AG04450 (cell line): Measurements from ENCODE around the gene LRRC28. TPM values are rescaled to one million over a fixed set of nuclear protein-coding genes. Genes with fewer than 3 reads are reported as not detected.

ENCODE experiments used
- CTCF ChIA-PET: fragments of 300-600, 350-600 bp; formaldehyde crosslinking; extraction: SDS; loops from one replicate; lab custom pipeline; 2022; ENCODE audit warnings: antibody characterized with exemption, inconsistent platforms; lab: Charles Lee
- POLR2A ChIA-PET: fragments of 350-600 bp; formaldehyde crosslinking; extraction: SDS; loops from one replicate; lab custom pipeline; 2021; ENCODE audit warnings: antibody characterized with exemption, inconsistent platforms; lab: Yijun Ruan, JAX
- DNase-seq: peaks from one replicate; pipeline ENCODE4 v3.0.0-alpha.2; 2011; ENCODE audit warnings: low read depth, low spot score
- H3K27ac ChIP-seq: one replicate; pipeline ENCODE4 v1.5.1; 2012; ENCODE audit warnings: low read depth, low read length, control low read depth
- H3K27me3 ChIP-seq: one replicate; pipeline ENCODE4 v1.6.0; 2012; ENCODE audit warnings: low read length; ENCODE audit not compliant: control insufficient read depth, insufficient read depth
- H3K4me3 ChIP-seq: 2 replicates; pipeline ENCODE4 v1.5.1; 2011; ENCODE audit warnings: mild to moderate bottlenecking, low read depth, low read length, control low read depth
- H3K9me3 ChIP-seq: 2 replicates; pipeline ENCODE4 v1.5.1; 2012; ENCODE audit warnings: low read length; ENCODE audit not compliant: control insufficient read depth, insufficient read depth
- polyA plus RNA-seq: library from polyadenylated mRNA; depleted of rRNA; stranded (reverse); fragments of >200 nt; gene quantifications from 2 replicates; pipeline ENCODE4 v1.2.3, GENCODE V29; 2011
- TF ChIP-seq, protein P1 (sequence below): IDR thresholded peaks from 2 replicates; pipeline ENCODE4 v1.5.1; 2011; ENCODE audit warnings: low read depth, low read length, control low read depth, inconsistent platforms

Gene LRRC28
- polyA plus RNA-seq, 1 experiment: 29.8 TPM

DNA sequence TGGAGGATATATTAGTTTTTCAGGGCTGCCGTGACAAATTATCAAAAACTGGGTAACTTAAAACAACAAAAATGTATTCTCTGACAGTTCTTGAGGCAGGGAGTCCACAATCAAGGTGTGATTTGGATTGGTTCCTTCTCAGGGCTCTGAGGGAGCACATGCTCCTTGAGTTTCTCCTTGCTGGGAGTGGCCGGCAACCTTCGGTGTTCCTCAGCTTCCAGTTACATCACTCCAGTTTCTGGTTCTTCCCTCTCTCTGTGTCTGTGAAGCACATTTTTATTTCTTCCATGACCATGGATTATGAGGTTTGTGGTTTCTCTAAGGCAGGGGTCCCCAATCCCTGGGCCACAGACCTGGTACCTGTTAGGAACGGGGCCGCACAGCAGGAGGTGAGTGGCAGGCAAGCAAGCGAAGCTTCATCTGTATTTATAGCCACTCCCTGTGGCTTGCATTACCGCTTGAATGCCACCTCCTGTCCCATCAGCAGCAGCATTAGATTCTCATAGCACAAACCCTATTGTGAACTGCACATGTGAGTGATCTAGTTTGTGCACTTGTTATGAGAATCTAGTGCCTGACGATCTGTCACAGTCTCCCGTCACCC, 24.3 kb downstream of the LRRC28 start:
- Histone ChIP-seq H3K4me3 (no peak overlapping the region), H3K27ac (no peak overlapping the region), H3K27me3 (no peaks in the 10 kb centered on the region), H3K9me3 (no peaks in the 10 kb centered on the region)
- DNase-seq: no peak
- CTCF ChIA-PET: interaction anchor here (4.1 to 10.0 kb wide), 3 partner anchors 429 to 480 kb away, joined by 65 to 196 read pairs (median 176); partner anchors contain the start of gene LYSMD4
- POLR2A ChIA-PET: no interaction called here
- TF ChIP-seq, protein P1, sequence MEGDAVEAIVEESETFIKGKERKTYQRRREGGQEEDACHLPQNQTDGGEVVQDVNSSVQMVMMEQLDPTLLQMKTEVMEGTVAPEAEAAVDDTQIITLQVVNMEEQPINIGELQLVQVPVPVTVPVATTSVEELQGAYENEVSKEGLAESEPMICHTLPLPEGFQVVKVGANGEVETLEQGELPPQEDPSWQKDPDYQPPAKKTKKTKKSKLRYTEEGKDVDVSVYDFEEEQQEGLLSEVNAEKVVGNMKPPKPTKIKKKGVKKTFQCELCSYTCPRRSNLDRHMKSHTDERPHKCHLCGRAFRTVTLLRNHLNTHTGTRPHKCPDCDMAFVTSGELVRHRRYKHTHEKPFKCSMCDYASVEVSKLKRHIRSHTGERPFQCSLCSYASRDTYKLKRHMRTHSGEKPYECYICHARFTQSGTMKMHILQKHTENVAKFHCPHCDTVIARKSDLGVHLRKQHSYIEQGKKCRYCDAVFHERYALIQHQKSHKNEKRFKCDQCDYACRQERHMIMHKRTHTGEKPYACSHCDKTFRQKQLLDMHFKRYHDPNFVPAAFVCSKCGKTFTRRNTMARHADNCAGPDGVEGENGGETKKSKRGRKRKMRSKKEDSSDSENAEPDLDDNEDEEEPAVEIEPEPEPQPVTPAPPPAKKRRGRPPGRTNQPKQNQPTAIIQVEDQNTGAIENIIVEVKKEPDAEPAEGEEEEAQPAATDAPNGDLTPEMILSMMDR: no peak

DNA sequence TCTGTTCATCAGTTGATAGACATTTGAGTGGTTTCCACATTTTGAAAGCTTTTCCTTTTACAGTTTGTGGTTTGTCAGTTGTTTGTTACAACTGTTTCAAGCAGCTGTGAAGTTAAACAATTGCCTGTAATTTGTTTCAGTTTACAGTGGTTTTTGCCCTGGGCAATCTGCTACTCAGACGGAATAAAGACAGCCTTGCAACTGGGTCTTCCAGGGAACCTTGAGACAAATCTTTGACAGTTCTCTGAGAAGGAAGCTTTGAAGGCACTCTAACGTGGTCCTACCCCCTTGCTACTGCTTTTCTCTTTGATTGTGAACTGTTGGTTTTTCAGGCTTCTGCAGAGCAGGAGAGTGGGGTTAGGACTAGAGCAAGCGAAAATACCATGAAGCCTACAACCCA, 28.0 kb downstream of the LRRC28 start:
- Histone ChIP-seq H3K27ac (no peak overlapping the region), H3K27me3 (no peaks in the 10 kb centered on the region), H3K9me3 (no peaks in the 10 kb centered on the region), H3K4me3 (no peak overlapping the region)
- CTCF ChIA-PET: interaction anchor here (10.3 kb wide), 1 partner anchor 424 kb away, joined by 244 read pairs; no protein-coding TSS in a partner anchor
- DNase-seq: no peak
- POLR2A ChIA-PET: no interaction called here
- TF ChIP-seq, protein P1: no peak

DNA sequence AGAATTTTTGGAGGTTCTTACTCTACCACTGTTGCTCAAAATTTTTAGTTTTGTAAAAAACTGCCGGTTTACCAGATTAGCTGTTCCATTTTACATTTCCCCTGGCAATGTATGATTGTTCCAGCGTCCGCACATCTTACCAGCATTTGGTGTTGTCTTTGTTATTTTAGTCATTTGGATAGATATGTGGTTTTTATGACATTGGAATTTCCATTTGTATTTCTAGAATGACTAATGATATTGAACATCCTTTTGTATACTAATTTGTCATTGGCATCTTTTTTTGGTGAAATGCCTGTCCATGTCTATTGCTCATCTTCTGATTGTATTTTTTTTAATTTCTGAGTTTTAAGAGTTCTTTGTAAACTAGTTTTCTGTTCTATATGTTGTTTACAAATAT, 28.5 kb downstream of the LRRC28 start:
- no peak for DNase-seq
- POLR2A ChIA-PET: no interaction called here
- H3K27ac ChIP-seq: no peak overlapping the region
- H3K9me3 ChIP-seq: no peaks in the 10 kb centered on the region
- H3K4me3 ChIP-seq: no peak overlapping the region
- TF ChIP-seq, protein P1: no peak
- H3K27me3 ChIP-seq: no peaks in the 10 kb centered on the region
- CTCF ChIA-PET: interaction anchor here (10.3 kb wide), 1 partner anchor 424 kb away, joined by 244 read pairs; no protein-coding TSS in a partner anchor

DNA sequence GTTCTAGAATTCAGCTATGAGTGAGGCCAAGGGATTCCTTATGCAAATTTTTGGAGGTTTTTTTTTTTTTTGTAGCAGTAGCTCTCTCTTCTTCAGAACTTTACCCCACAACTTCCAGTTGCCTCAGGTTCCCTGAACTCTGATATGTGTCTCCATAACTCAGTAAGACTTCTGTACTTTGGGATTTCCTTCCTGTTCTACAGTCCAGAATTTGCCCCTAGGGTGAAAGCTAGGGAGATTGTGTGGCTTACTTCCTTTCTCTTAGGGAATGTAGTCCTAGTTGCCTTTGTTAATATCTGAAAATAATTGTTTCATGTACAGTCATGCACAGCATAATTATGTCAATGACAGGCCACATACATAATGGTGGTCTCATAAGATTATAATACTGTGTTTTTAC, 30.8 kb downstream of the LRRC28 start:
- Histone ChIP-seq H3K4me3 (no peak overlapping the region), H3K9me3 (no peaks in the 10 kb centered on the region), H3K27me3 (no peaks in the 10 kb centered on the region), H3K27ac (no peak overlapping the region)
- CTCF ChIA-PET: interaction anchor here (1.1 to 10.3 kb wide), 4 partner anchors 9 to 474 kb away, joined by 4 to 244 read pairs (median 20); no protein-coding TSS in a partner anchor
- DNase-seq: no peak
- POLR2A ChIA-PET: no interaction called here
- TF ChIP-seq, protein P1: no peak

DNA sequence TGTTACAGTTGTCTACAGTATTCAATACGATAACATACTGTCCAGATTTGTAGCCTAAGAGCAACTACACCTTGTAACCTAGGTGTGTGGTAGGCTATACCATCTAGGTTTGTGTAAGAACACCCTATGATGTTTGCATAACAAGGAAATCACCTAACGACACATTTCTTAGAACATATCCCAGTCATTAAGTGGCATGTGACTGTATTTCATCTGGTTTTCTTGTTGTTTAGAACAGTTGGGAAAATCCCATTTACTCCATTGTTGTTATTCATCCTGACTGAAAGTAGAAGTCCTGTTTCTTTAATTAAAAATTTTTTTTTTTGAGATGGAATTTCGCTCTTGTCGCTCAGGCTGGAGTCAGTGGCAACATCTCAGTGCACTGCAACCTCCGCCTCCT, 31.3 kb downstream of the LRRC28 start:
- ChIA-PET CTCF (interaction anchor here (1.1 to 10.3 kb wide), 3 partner anchors 9 to 421 kb away, joined by 4 to 244 read pairs (median 34); no protein-coding TSS in a partner anchor), POLR2A (no interaction called here)
- TF ChIP-seq, protein P1: no peak
- no peaks in the 10 kb centered on the region for H3K9me3 ChIP-seq
- no peak overlapping the region for H3K27ac ChIP-seq
- no peak for DNase-seq
- no peak overlapping the region for H3K4me3 ChIP-seq
- no peaks in the 10 kb centered on the region for H3K27me3 ChIP-seq
